Measurements from ENCODE around the gene HES6.

Gene HES6

DNA sequence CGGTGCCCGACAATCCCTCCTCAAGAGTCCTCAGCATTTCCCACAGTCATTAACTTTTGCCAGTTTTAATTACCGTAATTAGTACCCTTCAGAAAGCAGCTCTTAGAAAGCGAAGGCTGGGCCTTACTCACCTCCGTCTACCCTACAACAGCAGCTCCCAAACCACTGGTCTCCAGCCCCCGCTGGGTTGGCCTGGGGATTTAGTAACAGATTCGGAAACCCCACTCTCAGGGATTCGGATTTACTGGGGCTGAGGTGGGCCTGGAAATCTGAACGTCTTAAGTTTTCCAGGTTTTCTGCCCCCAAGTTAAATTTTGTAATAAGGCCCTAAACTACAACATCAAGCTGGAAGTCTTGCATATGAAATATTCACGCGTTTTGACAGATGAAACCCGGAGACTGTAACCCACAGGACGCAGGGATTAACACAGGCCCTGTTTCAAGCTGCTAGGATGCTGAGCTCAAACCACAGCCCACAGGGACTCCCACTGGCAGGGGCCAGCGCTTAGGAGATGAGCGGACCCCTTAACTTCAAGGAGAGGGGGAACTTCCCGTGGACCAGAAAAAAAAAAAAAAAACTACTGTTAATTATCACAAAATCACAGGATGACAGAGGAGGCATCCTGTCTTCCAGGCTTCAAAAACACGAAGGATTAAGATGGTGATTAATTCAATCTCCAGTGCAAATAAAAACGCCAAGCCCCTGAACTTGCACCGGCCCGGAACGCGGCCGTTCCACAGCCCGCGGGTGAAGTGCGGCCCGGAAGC is 37.3 kb downstream of the HES6 start:
- peak overlapping the region; percentile 70 for H3K4me3 ChIP-seq (ENCODE audit: low read depth, low read length)
- no peak for DNase-seq (ENCODE audit: low read depth)
- TF ChIP-seq, protein P1, sequence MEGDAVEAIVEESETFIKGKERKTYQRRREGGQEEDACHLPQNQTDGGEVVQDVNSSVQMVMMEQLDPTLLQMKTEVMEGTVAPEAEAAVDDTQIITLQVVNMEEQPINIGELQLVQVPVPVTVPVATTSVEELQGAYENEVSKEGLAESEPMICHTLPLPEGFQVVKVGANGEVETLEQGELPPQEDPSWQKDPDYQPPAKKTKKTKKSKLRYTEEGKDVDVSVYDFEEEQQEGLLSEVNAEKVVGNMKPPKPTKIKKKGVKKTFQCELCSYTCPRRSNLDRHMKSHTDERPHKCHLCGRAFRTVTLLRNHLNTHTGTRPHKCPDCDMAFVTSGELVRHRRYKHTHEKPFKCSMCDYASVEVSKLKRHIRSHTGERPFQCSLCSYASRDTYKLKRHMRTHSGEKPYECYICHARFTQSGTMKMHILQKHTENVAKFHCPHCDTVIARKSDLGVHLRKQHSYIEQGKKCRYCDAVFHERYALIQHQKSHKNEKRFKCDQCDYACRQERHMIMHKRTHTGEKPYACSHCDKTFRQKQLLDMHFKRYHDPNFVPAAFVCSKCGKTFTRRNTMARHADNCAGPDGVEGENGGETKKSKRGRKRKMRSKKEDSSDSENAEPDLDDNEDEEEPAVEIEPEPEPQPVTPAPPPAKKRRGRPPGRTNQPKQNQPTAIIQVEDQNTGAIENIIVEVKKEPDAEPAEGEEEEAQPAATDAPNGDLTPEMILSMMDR (IDR thresholded peaks at IDR 0.05; ENCODE audit: low read depth, low read length, missing control alignments) = no peak
- in situ Hi-C loops (cut with HindIII; ENCODE audit: low sequenced_read_pairs) = no loop called here

- in situ Hi-C loops (cut with HindIII; ENCODE audit: low sequenced_read_pairs) = no loop called here
- no peak for DNase-seq (ENCODE audit: low read depth)
- TF ChIP-seq, protein P1 (IDR thresholded peaks at IDR 0.05; ENCODE audit: low read depth, low read length, missing control alignments) = no peak
- no peak overlapping the region for H3K4me3 ChIP-seq (ENCODE audit: low read depth, low read length)
These were observed 49.4 kb downstream of the HES6 start for GRCh38 chr2:238190445-238190844.
